Nephron progenitor cell (in vitro differentiated cells): ENCODE measurements around the gene ZSWIM5.
"Not testable (repeated sequence)": the region's sequence is repeated elsewhere in the genome, so short reads cannot be mapped to it uniquely, and the experiment has no call there.

Experiments
- DNase-seq: peaks from one replicate; pipeline ENCODE4 v3.0.0; 2021
- H3K27ac Mint-ChIP-seq: 2 replicates; pipeline ENCODE4 v1.8.0; 2021; ENCODE audit warnings: mild to moderate bottlenecking, moderate library complexity, mixed read lengths
- H3K27me3 Mint-ChIP-seq: 2 replicates; pipeline ENCODE4 v1.8.0; 2021; ENCODE audit warnings: mild to moderate bottlenecking, low read depth, mixed read lengths; ENCODE audit not compliant: poor library complexity
- H3K36me3 Mint-ChIP-seq: 2 replicates; pipeline ENCODE4 v1.8.0; 2021; ENCODE audit warnings: low read depth, mixed read lengths
- H3K4me1 Mint-ChIP-seq: 2 replicates; pipeline ENCODE4 v1.8.0; 2021; ENCODE audit warnings: mixed read lengths
- H3K4me3 Mint-ChIP-seq: 2 replicates; pipeline ENCODE4 v1.8.0; 2021; ENCODE audit warnings: mild to moderate bottlenecking, moderate library complexity, mixed read lengths
- H3K9me3 Mint-ChIP-seq: 2 replicates; pipeline ENCODE4 v1.8.0; 2021; ENCODE audit warnings: mild to moderate bottlenecking, moderate library complexity, mixed read lengths
- CTCF ChIP-seq: fragments of 200-600 bp; sonication (generic); IDR thresholded peaks from 2 replicates; pipeline ENCODE4 v1.5.0; 2021; ENCODE audit warnings: antibody characterized with exemption

Gene ZSWIM5

GRCh38 chr1:45243476-45244343, 37.3 kb upstream of the ZSWIM5 start:
- peaks cover 61% of the 10 kb centered on the region for H3K9me3 Mint-ChIP-seq
- H3K27ac Mint-ChIP-seq, result no peak overlapping the region
- H3K36me3 Mint-ChIP-seq, result no peaks in the 10 kb centered on the region
- no peaks in the 10 kb centered on the region for H3K4me1 Mint-ChIP-seq
- TF ChIP-seq CTCF, result no peak
- no peak overlapping the region for H3K4me3 Mint-ChIP-seq
- no peak for DNase-seq
- peaks cover 7% of the 10 kb centered on the region for H3K27me3 Mint-ChIP-seq

GRCh38 chr1:45238846-45239245, 32.4 kb upstream of the ZSWIM5 start:
- no peak overlapping the region for H3K4me3 Mint-ChIP-seq
- peaks cover 16% of the 10 kb centered on the region for H3K27me3 Mint-ChIP-seq
- no peaks in the 10 kb centered on the region for H3K36me3 Mint-ChIP-seq
- H3K27ac Mint-ChIP-seq, result no peak overlapping the region
- H3K9me3 Mint-ChIP-seq, result peaks cover 56% of the 10 kb centered on the region
- no peak for DNase-seq
- TF ChIP-seq CTCF, result no peak
- H3K4me1 Mint-ChIP-seq, result no peaks in the 10 kb centered on the region

- no peaks in the 10 kb centered on the region for H3K4me1 Mint-ChIP-seq
- no peak for DNase-seq
- no peak overlapping the region for H3K27ac Mint-ChIP-seq
- no peak for TF ChIP-seq CTCF
- H3K9me3 Mint-ChIP-seq, result peaks cover 35% of the 10 kb centered on the region
- no peak overlapping the region for H3K4me3 Mint-ChIP-seq
- no peaks in the 10 kb centered on the region for H3K36me3 Mint-ChIP-seq
- H3K27me3 Mint-ChIP-seq, result peaks cover 9% of the 10 kb centered on the region
Measured at GRCh38 chr1:45236136-45236535, 29.7 kb upstream of the ZSWIM5 start.

- H3K36me3 Mint-ChIP-seq, result no peaks in the 10 kb centered on the region
- peaks cover 4% of the 10 kb centered on the region for H3K27me3 Mint-ChIP-seq
- no peak overlapping the region for H3K27ac Mint-ChIP-seq
- no peaks in the 10 kb centered on the region for H3K4me1 Mint-ChIP-seq
- TF ChIP-seq CTCF, result no peak
- no peak for DNase-seq
- no peaks in the 10 kb centered on the region for H3K9me3 Mint-ChIP-seq
- H3K4me3 Mint-ChIP-seq, result no peak overlapping the region
Measured at GRCh38 chr1:45230537-45230936, 24.1 kb upstream of the ZSWIM5 start.

GRCh38 chr1:45225598-45225997, 19.2 kb upstream of the ZSWIM5 start:
- no peak overlapping the region for H3K4me3 Mint-ChIP-seq
- H3K4me1 Mint-ChIP-seq, result no peaks in the 10 kb centered on the region
- H3K36me3 Mint-ChIP-seq, result no peaks in the 10 kb centered on the region
- no peak overlapping the region for H3K27ac Mint-ChIP-seq
- TF ChIP-seq CTCF, result no peak
- H3K27me3 Mint-ChIP-seq, result peaks cover 3% of the 10 kb centered on the region
- peaks cover 4% of the 10 kb centered on the region for H3K9me3 Mint-ChIP-seq
- DNase-seq, result no peak

GRCh38 chr1:45223710-45224109, 17.3 kb upstream of the ZSWIM5 start:
- H3K27me3 Mint-ChIP-seq, H3K9me3 Mint-ChIP-seq, H3K4me3 Mint-ChIP-seq: not testable (repeated sequence)

More at GRCh38 chr1:45223710-45224109, 17.3 kb upstream of the ZSWIM5 start:
- H3K4me1 Mint-ChIP-seq, H3K27ac Mint-ChIP-seq, H3K36me3 Mint-ChIP-seq, DNase-seq: not testable (repeated sequence)
